Colonic mucosa (tissue), 4 donors: ENCODE data around the gene MPST. TPM values are rescaled to one million over a fixed set of nuclear protein-coding genes. Genes with fewer than 3 reads are reported as not detected.

ENCODE experiments used
- DNase-seq: peaks from one replicate; pipeline ENCODE4 v3.0.0-alpha.2; 2020
- H3K27ac ChIP-seq: fragments of 200-600 bp; one replicate; pipeline ENCODE4 v1.8.0; 2021
- H3K27me3 ChIP-seq: fragments of 200-600 bp; one replicate; pipeline ENCODE4 v1.8.0; 2021
- H3K36me3 ChIP-seq: fragments of 200-600 bp; one replicate; pipeline ENCODE4 v1.8.0; 2021
- H3K4me1 ChIP-seq: fragments of 200-600 bp; one replicate; pipeline ENCODE4 v1.8.0; 2021; ENCODE audit warnings: mild to moderate bottlenecking
- H3K4me3 ChIP-seq: fragments of 200-600 bp; one replicate; pipeline ENCODE4 v1.8.0; 2021
- H3K9ac ChIP-seq, 2 donors: one replicate each; pipeline ENCODE4 v1.7.0; 2013; ENCODE audit warnings: control low read depth in 2 of 2, low read depth in 2 of 2, low read length in 2 of 2
- H3K9me3 ChIP-seq: fragments of 200-600 bp; one replicate; pipeline ENCODE4 v1.8.0; 2021
- intact Hi-C: fragments of 100-400 bp; cut with DNase I; formaldehyde crosslinking; loops from one replicate; pipeline ENCODE4 v1.14.1; 2022
- total RNA-seq, 2 donors: library from RNA; stranded (reverse); fragmentation: NEBNext Ultra II Directional in 1 of 2; extraction: Animal tissue kit (Norgen Biotek cat#: 25700) in 1 of 2; gene quantifications; one replicate each; pipeline ENCODE4 v1.2.1, GENCODE V29; 2021
- TF ChIP-seq, protein P1 (sequence below): fragments of 200-600 bp; IDR thresholded peaks from one replicate; pipeline ENCODE4 v1.8.0; 2022; ENCODE audit warnings: antibody characterized with exemption, mild to moderate bottlenecking
- donor health status: healthy.
- donor health status: DM: no; HTN: no; CAD: no.
- donor health status: DM: no; HTN: no; CAD: no.

MPST gene
- total RNA-seq, 2 donors from 2014 or later = 217 to 259 TPM

DNA sequence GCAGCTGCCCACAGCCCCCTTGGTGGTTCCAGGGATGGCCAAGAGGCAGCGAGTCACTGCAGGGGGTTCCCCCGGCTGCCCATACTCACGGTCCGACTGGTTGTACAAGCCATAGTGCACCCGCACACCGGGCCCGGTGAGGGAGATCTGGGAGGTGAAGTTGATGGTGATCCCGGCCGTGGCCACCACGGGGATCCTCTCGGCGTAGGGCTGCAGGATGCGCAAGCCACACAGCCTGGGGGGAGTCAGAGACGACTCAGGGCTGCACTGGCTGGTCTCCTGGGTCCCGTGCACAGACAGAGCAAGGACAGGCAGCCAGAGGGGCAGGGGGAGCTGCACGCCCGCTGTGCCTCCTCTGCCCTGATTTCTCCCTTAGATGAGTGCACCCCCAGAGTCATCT is 55.5 kb downstream of the MPST start:
- no peaks in the 10 kb centered on the region for H3K27me3 ChIP-seq
- H3K36me3 ChIP-seq = no peaks in the 10 kb centered on the region
- DNase-seq = no peak
- TF ChIP-seq, protein P1, sequence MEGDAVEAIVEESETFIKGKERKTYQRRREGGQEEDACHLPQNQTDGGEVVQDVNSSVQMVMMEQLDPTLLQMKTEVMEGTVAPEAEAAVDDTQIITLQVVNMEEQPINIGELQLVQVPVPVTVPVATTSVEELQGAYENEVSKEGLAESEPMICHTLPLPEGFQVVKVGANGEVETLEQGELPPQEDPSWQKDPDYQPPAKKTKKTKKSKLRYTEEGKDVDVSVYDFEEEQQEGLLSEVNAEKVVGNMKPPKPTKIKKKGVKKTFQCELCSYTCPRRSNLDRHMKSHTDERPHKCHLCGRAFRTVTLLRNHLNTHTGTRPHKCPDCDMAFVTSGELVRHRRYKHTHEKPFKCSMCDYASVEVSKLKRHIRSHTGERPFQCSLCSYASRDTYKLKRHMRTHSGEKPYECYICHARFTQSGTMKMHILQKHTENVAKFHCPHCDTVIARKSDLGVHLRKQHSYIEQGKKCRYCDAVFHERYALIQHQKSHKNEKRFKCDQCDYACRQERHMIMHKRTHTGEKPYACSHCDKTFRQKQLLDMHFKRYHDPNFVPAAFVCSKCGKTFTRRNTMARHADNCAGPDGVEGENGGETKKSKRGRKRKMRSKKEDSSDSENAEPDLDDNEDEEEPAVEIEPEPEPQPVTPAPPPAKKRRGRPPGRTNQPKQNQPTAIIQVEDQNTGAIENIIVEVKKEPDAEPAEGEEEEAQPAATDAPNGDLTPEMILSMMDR = no peak
- H3K27ac ChIP-seq = no peak overlapping the region
- no peaks in the 10 kb centered on the region for H3K4me1 ChIP-seq
- no peak overlapping the region for H3K4me3 ChIP-seq
- intact Hi-C loops = loop anchor here (5.0 kb wide), 2 partner anchors 92 to 122 kb away; no protein-coding TSS in a partner anchor
- no peak overlapping the region for H3K9ac ChIP-seq
- H3K9me3 ChIP-seq = no peaks in the 10 kb centered on the region

DNA sequence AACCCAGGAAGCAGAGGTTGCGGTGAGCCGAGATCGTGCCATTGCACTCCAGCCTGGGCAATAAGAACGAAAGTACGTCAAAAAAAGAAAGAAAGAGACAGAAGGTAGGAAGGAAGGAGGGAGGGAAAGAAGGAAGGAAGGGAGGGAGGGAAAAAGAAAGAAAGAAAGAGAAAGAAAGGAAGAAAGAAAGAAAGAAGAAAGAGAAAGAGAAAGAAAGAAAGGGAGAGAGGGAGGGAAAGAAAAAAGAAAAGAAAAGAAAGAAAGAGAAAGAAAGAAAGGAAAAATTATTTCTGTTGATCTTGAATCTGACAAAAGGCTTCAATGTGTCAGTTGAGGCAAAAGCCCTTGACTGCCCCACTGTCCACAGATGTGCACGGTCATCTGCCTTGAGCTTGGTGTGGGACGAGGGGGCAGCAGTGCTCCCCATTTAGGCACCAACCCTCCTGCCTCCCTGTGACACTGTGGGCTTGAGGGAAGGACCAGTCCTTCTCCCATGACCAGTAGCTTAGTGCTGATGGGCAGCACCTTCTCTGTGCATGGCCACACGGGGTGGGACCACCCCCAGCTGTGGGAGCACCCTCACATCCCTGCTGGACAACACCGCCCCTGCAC is 56.4 kb downstream of the MPST start:
- Histone ChIP-seq H3K4me1 (no peaks in the 10 kb centered on the region), H3K27me3 (no peaks in the 10 kb centered on the region), H3K36me3 (no peaks in the 10 kb centered on the region), H3K9ac (no peak overlapping the region), H3K27ac (no peak overlapping the region), H3K9me3 (no peaks in the 10 kb centered on the region), H3K4me3 (no peak overlapping the region)
- no peak for DNase-seq
- TF ChIP-seq, protein P1 = no peak
- intact Hi-C loops = loop anchor here (5.0 kb wide), 2 partner anchors 91 to 121 kb away; no protein-coding TSS in a partner anchor

DNA sequence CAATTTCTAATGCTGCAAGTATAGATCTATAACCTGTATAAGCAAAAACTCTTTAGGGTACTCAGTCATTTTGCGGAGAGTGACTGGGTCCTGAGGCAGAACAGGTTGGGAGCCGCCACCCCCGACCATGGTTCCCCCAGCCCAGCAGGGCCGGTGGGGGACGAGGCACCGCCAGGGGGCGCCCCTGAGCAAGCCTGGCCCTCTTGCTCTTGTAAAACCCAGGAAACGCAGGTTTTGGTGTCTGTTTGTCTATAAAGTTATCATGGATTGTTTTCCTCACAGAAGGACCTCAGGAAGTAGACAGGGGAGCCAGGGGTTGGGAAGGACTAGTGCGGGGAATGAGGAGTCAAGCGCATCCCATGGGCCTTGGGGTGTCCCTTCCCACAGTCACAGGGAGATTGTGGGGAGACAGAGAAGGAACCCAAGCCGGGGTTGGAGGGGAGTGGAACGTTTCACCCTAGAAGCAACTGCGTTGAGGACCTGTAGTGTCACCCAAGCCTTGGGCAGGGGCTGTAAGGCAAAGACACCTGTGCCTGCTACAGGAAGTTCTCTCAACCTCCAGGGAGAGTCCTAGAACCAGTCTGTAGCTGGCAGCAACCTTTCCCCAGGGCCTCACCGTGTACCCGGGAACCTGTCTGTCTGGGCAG is 58.4 kb downstream of the MPST start:
- TF ChIP-seq, protein P1 = peak; percentile 98
- intact Hi-C loops = loop anchor here (5.0 kb wide), 2 partner anchors 89 to 119 kb away; no protein-coding TSS in a partner anchor
- Histone ChIP-seq H3K36me3 (no peaks in the 10 kb centered on the region), H3K27ac (no peak overlapping the region), H3K9ac (no peak overlapping the region), H3K27me3 (no peaks in the 10 kb centered on the region), H3K4me1 (no peaks in the 10 kb centered on the region), H3K4me3 (no peak overlapping the region), H3K9me3 (no peaks in the 10 kb centered on the region)
- DNase-seq = peak; percentile 73

DNA sequence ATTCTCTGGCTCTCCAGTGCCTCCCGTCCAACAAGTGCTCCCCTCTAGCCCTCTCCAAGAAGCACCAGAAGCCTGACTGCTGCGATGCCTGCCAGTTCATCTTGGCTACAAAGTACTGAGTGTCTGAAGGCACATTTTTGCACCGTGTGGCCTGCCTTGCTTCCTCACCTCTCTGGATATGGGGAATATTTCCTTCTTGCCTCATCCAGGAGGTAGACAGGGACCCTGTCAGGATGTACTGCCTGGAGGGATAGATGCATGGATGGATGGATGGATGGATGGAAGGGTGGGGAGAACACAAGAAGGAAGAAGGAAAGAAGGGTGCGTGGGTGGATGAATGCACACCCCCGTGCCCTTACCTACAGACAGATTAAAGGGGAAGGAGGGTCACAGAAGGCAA is 59.6 kb downstream of the MPST start:
- Histone ChIP-seq H3K4me3 (no peak overlapping the region), H3K36me3 (no peaks in the 10 kb centered on the region), H3K4me1 (no peaks in the 10 kb centered on the region), H3K27me3 (no peaks in the 10 kb centered on the region), H3K9me3 (no peaks in the 10 kb centered on the region), H3K9ac (no peak overlapping the region), H3K27ac (no peak overlapping the region)
- intact Hi-C loops = loop anchor here (5.0 kb wide), 2 partner anchors 88 to 118 kb away; no protein-coding TSS in a partner anchor
- DNase-seq = no peak
- TF ChIP-seq, protein P1 = no peak

Other genes with a start within 250 kb of the MPST start
- gene IFT27, start 243.6 kb upstream of the MPST start, total RNA-seq = 10 to 100 TPM; 27.1 to 44.6 TPM
- not detected for gene PVALB, start 202.7 kb upstream of the MPST start, total RNA-seq
- gene NCF4, start 158.7 kb upstream of the MPST start, total RNA-seq = 1 to 10 TPM; 4.4 to 8.5 TPM
- gene CSF2RB, start 106.1 kb upstream of the MPST start, total RNA-seq = 1 to 10 TPM; 2.1 to 5.2 TPM
- gene TST, start 295 bp upstream of the MPST start, total RNA-seq = 100 to 1,000 TPM; 410 to 474 TPM
- 10 to 100 TPM; 25.4 to 39.9 TPM for gene KCTD17, start 32.0 kb downstream of the MPST start, total RNA-seq
- gene TMPRSS6, start 90.0 kb downstream of the MPST start, total RNA-seq = 1 to 10 TPM in 1 of 2 donors, under 1 TPM in 1; 0.10 to 1.5 TPM
- gene IL2RB, start 130.2 kb downstream of the MPST start, total RNA-seq = 1 to 10 TPM; 2.0 to 2.7 TPM
- gene C1QTNF6, start 168.5 kb downstream of the MPST start, total RNA-seq = 10 to 100 TPM in 1 of 2 donors, 1 to 10 TPM in 1; 9.3 to 16.7 TPM
- under 1 TPM in 1 of 2 donors, not detected in 1; 0.12 TPM for gene SSTR3, start 192.7 kb downstream of the MPST start, total RNA-seq
- 10 to 100 TPM; 27.4 to 27.6 TPM for gene RAC2, start 224.5 kb downstream of the MPST start, total RNA-seq